HG02943 (cell line): ENCODE data around the gene DYNC2H1.

Source experiments
- ATAC-seq: cut with Tn5 transposase; IDR thresholded peaks from one replicate; pipeline ENCODE4 v1.9.1; 2021; ENCODE audit warnings: mild to moderate bottlenecking, low read depth, moderate library complexity; ENCODE audit not compliant: unreplicated experiment

DYNC2H1 gene

GRCh38 chr11:103274025-103274424 lies 164.8 kb downstream of the DYNC2H1 start:
- no peak for ATAC-seq

GRCh38 chr11:103279821-103280220 lies 170.6 kb downstream of the DYNC2H1 start:
- no peak for ATAC-seq

GRCh38 chr11:103281301-103281700 lies 172.1 kb downstream of the DYNC2H1 start:
- no peak for ATAC-seq

DNA sequence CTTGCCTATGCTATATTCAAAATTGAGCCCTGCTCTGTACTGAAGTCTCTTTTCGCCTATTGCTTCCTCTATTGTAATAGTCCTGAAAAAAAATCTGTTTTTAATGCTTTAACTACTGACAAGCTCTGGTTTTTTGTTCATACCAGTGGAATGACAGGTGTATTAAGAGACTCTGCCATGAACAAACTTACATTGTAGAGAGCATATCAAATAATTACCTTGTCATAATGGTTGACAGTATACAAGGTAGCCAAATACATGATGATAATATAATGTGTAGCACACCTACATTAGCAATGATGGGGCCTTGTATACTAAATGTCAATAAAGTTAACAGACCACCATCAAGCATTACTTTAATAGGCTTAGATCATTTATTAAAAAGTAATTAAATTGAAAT lies 175.0 kb downstream of the DYNC2H1 start:
- no peak for ATAC-seq

DNA sequence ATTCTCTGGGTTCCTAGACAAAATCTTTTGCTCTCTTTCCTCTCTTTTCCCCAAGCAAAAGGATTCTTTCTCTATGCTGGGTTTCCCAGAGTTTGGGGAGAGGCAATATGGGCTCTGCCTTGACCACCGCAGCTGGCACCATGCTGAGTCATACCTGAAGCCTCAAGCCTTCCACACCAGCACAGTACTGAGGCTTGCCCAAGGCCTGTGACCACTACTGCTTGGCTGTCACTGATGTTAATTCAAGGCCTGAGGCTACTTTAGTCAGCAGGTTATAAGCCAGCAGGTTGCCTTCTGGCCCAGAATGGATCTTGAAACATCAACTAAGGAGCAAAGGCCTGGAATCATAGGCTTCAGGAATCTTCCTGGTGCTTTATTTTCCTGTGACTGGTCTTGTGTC lies 185.3 kb downstream of the DYNC2H1 start:
- no peak for ATAC-seq

DNA sequence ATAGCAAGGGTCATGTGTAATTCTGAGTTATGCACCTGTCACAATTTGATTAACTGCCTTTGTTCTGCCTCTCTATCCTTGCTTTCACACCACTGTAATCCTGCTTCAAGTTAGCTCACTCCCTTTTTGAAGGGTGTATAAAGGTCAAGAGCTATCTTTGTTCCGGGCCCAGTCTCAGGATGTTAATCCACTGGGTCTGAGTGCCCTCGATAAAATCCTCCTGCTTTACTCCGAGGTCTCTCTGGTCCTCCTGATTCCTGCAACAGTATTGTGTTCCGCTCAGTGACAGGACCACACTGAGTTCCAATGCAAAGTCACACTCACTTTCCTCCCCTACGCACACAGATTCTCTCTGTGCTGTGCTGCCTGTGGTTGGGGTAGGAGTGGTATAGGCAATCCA lies 186.5 kb downstream of the DYNC2H1 start:
- no peak for ATAC-seq

DNA sequence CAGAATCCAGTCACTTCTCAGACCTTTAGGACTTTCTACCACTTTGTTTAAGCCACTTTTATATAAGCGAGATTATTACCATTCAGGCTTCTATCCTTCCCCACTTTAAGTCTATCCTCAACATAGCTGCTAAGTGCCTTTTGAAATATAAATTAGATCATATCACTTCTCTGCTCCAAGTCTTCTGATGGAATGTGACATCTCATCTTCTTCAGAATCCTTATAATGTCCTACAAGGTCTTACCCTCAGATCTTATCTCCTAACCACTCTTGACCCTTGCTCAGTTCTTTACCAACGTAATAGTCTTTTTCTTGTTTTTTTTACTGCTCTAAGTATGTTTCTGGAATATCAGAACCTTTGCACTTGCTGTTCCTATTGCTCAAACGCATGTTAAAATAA lies 188.7 kb downstream of the DYNC2H1 start:
- ATAC-seq, result no peak

DNA sequence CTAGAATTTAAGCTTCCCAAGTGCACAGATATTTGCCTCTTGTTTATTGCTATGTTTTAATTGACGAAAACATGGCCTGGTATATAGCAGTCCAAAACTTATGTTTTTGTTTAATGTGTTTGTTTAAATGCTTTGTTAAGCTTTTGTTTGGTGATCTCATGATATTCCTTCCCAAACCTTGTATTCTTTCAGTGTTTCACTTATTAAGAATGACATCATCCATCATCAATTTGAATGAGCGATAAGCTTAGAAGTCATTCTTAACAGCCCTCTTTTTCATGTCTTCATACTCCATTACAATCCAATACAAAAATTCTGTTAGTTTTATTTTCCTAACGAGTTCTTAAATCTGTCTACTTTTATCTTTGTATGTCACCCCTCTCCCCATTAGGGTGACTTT lies 206.0 kb downstream of the DYNC2H1 start:
- ATAC-seq, result no peak

DNA sequence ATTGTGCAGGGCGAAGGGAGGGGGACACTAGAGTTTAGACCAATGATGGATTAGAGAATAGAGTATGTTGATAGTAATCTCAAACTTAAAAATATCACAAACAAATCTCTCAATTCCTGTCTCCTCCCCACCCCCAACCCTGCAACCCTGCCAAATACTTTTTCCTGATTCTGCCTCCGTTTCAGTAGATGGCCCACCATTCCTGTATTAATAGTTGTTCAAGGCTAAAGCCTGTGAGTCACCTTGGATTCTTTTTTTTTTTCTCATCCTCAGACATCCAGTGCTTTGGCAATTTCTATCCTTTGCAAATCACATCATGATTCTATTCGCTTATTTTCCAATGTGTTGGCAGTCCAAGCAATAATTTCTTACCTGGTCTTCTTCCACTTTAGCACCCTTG lies 207.9 kb downstream of the DYNC2H1 start:
- no peak for ATAC-seq

DNA sequence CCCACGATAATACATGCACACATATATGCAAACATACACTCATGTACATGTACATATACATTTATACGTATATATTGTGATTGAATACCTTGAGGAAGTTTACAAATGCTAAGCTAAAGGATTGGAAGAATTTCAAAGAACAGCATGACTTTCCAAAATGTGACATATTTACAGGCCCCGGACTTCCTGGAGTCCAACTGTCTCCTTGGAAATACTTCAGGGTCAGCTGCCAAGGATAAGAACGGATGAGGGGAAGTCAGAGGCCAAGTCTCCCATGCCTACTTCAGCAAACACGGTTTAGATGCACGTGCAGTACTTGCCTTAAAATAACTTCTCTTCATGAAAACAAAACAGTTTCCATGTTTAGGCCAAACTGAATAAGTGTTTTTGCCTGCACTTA lies 213.6 kb downstream of the DYNC2H1 start:
- no peak for ATAC-seq

DNA sequence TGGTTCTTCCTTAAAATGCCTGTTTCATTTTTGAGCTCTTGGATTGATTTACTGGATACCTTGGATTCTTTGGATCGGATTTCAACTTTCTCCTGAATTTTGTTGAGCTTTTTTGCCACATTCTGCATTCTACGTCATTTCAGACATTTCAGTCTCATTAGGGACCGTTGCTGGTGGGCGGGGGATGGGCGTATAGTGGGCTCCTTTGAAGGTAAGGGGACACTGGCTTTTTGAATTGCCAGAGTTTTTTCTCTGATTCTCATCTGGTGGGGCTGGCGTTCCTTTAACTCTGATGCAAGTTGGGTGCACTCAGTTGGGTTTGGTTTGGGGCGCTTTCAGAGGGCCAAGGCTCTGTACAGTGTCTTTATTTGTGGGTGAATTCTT lies 216.5 kb downstream of the DYNC2H1 start:
- ATAC-seq, result no peak

DNA sequence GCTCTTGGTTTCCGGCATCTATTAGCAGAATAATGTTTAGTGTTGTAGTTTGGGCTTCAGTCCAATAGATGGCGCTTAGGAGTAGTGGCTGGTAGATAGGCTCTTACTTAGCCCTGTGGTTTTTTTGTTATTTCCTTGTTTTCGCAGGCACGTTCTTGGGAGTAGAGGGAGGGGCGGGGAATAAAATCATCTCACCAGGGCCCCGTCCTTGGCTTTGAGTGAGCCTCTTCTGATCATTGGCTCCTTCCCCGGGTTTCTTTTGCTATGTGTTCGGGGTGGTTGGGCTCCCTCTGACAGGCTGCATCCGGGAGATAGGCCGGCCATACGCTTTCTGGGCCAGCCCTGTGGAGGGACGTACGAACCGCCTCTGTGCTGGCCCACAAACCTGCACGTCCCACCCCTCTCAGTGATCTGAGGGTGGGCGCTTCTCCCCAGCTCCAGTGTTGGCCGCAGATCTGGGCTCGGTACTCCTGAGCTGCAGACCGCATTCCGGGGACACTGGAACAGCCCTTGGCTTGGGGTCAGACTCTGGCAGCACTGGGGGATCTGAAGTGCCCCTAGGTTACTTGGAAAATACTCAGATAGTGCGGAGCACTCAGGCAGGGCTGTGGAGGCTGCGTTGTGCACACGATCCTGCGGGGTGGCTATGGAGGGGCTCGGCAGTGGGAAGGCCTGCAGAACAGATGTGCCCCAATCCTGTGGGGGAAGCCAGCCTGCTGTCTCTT lies 217.0 kb downstream of the DYNC2H1 start:
- no peak for ATAC-seq

- no peak for ATAC-seq
Measured at GRCh38 chr11:103327721-103328120, 218.5 kb downstream of the DYNC2H1 start.

- no peak for ATAC-seq
Measured at GRCh38 chr11:103332409-103332808, 223.2 kb downstream of the DYNC2H1 start.

GRCh38 chr11:103338621-103339484 lies 229.6 kb downstream of the DYNC2H1 start:
- ATAC-seq, result no peak

DNA sequence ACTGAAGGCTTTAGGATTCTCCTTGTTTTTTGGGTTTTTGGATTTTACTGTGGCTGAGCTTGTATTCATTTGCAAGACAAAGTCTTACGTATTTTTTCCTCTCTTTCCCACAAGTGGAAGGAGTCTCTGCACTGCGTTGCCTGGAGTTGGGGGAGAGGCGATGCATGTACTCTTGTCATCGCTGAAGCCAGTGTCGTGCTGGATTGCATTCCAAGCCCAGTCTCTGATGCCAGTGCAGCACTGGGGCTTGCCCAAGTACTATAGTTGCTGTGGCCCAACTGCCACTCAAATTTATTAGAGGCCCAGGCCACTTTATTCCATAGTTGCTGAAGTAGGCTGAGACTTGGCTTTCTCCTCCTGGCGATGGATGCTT lies 230.2 kb downstream of the DYNC2H1 start:
- no peak for ATAC-seq

GRCh38 chr11:103340956-103341355 lies 231.7 kb downstream of the DYNC2H1 start:
- no peak for ATAC-seq

GRCh38 chr11:103344886-103345285 lies 235.7 kb downstream of the DYNC2H1 start:
- ATAC-seq, result no peak

DNA sequence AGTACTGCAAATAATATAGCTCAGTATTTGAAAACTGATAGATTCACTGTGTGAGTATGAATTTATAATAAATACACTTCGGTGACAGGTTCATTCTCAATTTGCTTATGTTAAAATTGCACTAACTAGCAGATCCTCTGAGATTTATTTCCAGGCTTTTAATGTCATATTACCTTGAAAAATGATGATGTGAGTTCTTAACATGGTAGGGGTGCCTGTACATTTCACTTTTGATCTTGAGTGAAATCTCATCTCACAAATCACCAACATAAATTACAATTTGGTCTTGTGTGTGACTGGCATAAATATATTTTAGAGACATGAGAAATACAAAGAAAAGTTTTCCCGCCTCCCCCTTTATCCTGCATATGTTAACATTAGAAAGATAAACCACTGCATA lies 240.4 kb downstream of the DYNC2H1 start:
- ATAC-seq, result no peak

- no peak for ATAC-seq
Measured at GRCh38 chr11:103354656-103355055, 245.4 kb downstream of the DYNC2H1 start.

GRCh38 chr11:103358251-103358650 lies 249.0 kb downstream of the DYNC2H1 start:
- ATAC-seq, result no peak

GRCh38 chr11:103359216-103359615 lies 250.0 kb downstream of the DYNC2H1 start:
- no peak for ATAC-seq
